Omental fat pad (tissue), 4 donors: Measurements from ENCODE around the gene MYO5A. TPM values are rescaled to one million over a fixed set of nuclear protein-coding genes. Genes with fewer than 3 reads are reported as not detected.
"Not testable (repeated sequence)": the region's sequence is repeated elsewhere in the genome, so short reads cannot be mapped to it uniquely, and the experiment has no call there.

ENCODE experiments used
- ATAC-seq: fragments of 150-250 bp; one replicate; pipeline ENCODE4 v1.9.1; 2016; ENCODE audit warnings: mild to moderate bottlenecking, moderate library complexity; ENCODE audit not compliant: low FRiP score
- DNase-seq: peaks from one replicate; pipeline ENCODE4 v3.0.0-alpha.2; 2019; ENCODE audit warnings: low spot score
- CTCF ChIP-seq, 3 donors: fragments of 450-650 bp; IDR thresholded peaks; one replicate each; pipeline ENCODE4 v1.5.1; 2016 to 2017; ENCODE audit warnings: antibody characterized with exemption in 3 of 3, mild to moderate bottlenecking in 3 of 3, moderate library complexity in 2 of 3
- total RNA-seq, 4 donors: library from RNA; depleted of rRNA; stranded (reverse); fragments of >200 nt; gene quantifications; one replicate each; pipeline ENCODE4 v1.1.0, GENCODE V29; 2016

MYO5A gene
- total RNA-seq, 4 donors from 2014 or later = 45.5 to 81.6 (median 65.5) TPM

GRCh38 chr15:52291204-52291603, 237.5 kb downstream of the MYO5A start:
- DNase-seq = no peak
- TF ChIP-seq CTCF (IDR thresholded peaks at IDR 0.05) = no peak
- no peak for ATAC-seq

- DNase-seq = no peak
Observed at GRCh38 chr15:52290800-52291199, 237.9 kb downstream of the MYO5A start.

GRCh38 chr15:52290329-52290728, 238.4 kb downstream of the MYO5A start:
- no peak for ATAC-seq
- no peak for DNase-seq
- no peak for TF ChIP-seq CTCF (IDR thresholded peaks at IDR 0.05)

More at GRCh38 chr15:52290800-52291199, 237.9 kb downstream of the MYO5A start:
- ATAC-seq = no peak
- no peak for TF ChIP-seq CTCF (IDR thresholded peaks at IDR 0.05)

GRCh38 chr15:52289629-52290081, 239.0 kb downstream of the MYO5A start:
- ATAC-seq (no peak), DNase-seq (no peak)
- no peak for TF ChIP-seq CTCF (IDR thresholded peaks at IDR 0.05)

- no peak for TF ChIP-seq CTCF (IDR thresholded peaks at IDR 0.05)
- no peak for DNase-seq
- ATAC-seq = no peak
Observed at GRCh38 chr15:52288986-52289385, 239.7 kb downstream of the MYO5A start.

- ATAC-seq (no peak), DNase-seq (no peak)
- TF ChIP-seq CTCF (IDR thresholded peaks at IDR 0.05) = no peak
Observed at GRCh38 chr15:52288051-52288942, 240.4 kb downstream of the MYO5A start.

GRCh38 chr15:52287114-52287513, 241.6 kb downstream of the MYO5A start:
- TF ChIP-seq CTCF (IDR thresholded peaks at IDR 0.05) = no peak
- DNase-seq = no peak
- no peak for ATAC-seq

- not testable (repeated sequence) for DNase-seq, ATAC-seq
Observed at GRCh38 chr15:52285941-52286340, 242.7 kb downstream of the MYO5A start.
